NCI-H2196 (cell line): ENCODE data around the gene INAVA.
A peak's percentile ranks its signal among the peaks of the same experiment; 100 is the strongest.

ENCODE experiments used
- DNase-seq: peaks from one replicate; lab custom pipeline; 2025; ENCODE audit not compliant: unreplicated experiment; lab: John Stamatoyannopoulos, UW

Gene INAVA

GRCh38 chr1:200877010-200877409 lies 17.7 kb upstream of the INAVA start:
- no peak for DNase-seq

GRCh38 chr1:200877839-200878551 lies 16.7 kb upstream of the INAVA start:
- no peak for DNase-seq

- DNase-seq: no peak
Observed at GRCh38 chr1:200880212-200880611, 14.5 kb upstream of the INAVA start.

GRCh38 chr1:200883118-200883517 lies 11.6 kb upstream of the INAVA start:
- DNase-seq: no peak

- no peak for DNase-seq
Observed at GRCh38 chr1:200885623-200886402, 8.9 kb upstream of the INAVA start.

GRCh38 chr1:200886594-200886993 lies 8.1 kb upstream of the INAVA start:
- no peak for DNase-seq

- DNase-seq: no peak
Observed at GRCh38 chr1:200887036-200887435, 7.7 kb upstream of the INAVA start.

GRCh38 chr1:200887772-200888348 lies 6.8 kb upstream of the INAVA start:
- DNase-seq: no peak

GRCh38 chr1:200888349-200888838 lies 6.3 kb upstream of the INAVA start:
- no peak for DNase-seq

GRCh38 chr1:200889571-200889970 lies 5.1 kb upstream of the INAVA start:
- DNase-seq: no peak

GRCh38 chr1:200890027-200890426 lies 4.7 kb upstream of the INAVA start:
- no peak for DNase-seq

- DNase-seq: peak; percentile 25
Observed at GRCh38 chr1:200890818-200891773, 3.6 kb upstream of the INAVA start.

- DNase-seq: no peak
Observed at GRCh38 chr1:200891774-200892157, 2.9 kb upstream of the INAVA start.

- no peak for DNase-seq
Observed at GRCh38 chr1:200892546-200892945, 2.2 kb upstream of the INAVA start.

GRCh38 chr1:200892958-200893357 lies 1.7 kb upstream of the INAVA start:
- DNase-seq: no peak

- no peak for DNase-seq
Observed at GRCh38 chr1:200893411-200893901, 1.2 kb upstream of the INAVA start.

- no peak for DNase-seq
Observed at GRCh38 chr1:200895443-200895789, 716 bp downstream of the INAVA start.

GRCh38 chr1:200895801-200896530 lies 1.3 kb downstream of the INAVA start:
- no peak for DNase-seq

GRCh38 chr1:200896531-200897196 lies 2.0 kb downstream of the INAVA start:
- DNase-seq: no peak

GRCh38 chr1:200897259-200897658 lies 2.6 kb downstream of the INAVA start:
- DNase-seq: no peak
